H1 (cell line): ENCODE data around the gene VMP1. TPM values are rescaled to one million over a fixed set of nuclear protein-coding genes. Genes with fewer than 3 reads are reported as not detected.

Experiments
- ASH2L ChIP-seq: fragments of 200-600, 300-600 bp; sonication (generic); IDR thresholded peaks from one replicate; pipeline ENCODE4 v1.7.1; 2017; ENCODE audit warnings: low read length
- BCL11A ChIP-seq, 2 experiments: IDR thresholded peaks; one replicate each; pipeline ENCODE4 v1.6.1; 2011; ENCODE audit warnings: low read depth in 2 of 2, low read length in 2 of 2, mild to moderate bottlenecking in 2 of 2
- CBX8 ChIP-seq: fragments of 300-800, 300-1000 bp; sonication (generic); IDR thresholded peaks from 2 replicates; pipeline ENCODE4 v1.7.1; 2016; ENCODE audit warnings: low read depth, low read length, borderline replicate concordance
- GTF2F1 ChIP-seq: IDR thresholded peaks from 2 replicates; pipeline ENCODE4 v1.6.1; 2012; ENCODE audit warnings: low read depth, low read length, improper control_type of control experiment, borderline replicate concordance
- POLR2A ChIP-seq, 2 experiments: IDR thresholded peaks; 1 replicate in 1 of 2; 2 replicates in 1 of 2; pipeline ENCODE4 v1.6.1; 2011; ENCODE audit warnings: low read depth in 2 of 2, low read length in 2 of 2, mild to moderate bottlenecking in 2 of 2; ENCODE audit errors: control extremely low read depth in 1 of 2
- POLR2AphosphoS5 ChIP-seq: IDR thresholded peaks from 2 replicates; pipeline ENCODE4 v1.6.1; 2011; ENCODE audit warnings: low read depth, low read length
- RBBP5 ChIP-seq: IDR thresholded peaks from 2 replicates; pipeline ENCODE4 v1.7.1; 2012; ENCODE audit warnings: low read depth, mild to moderate bottlenecking, inconsistent platforms, low read length, moderate library complexity, borderline replicate concordance
- SIN3A ChIP-seq, 2 experiments: IDR thresholded peaks in 1 of 2; conservative IDR thresholded peaks in 1 of 2; 2 replicates each; pipeline ENCODE4 v1.6.1; 2011 to 2012; ENCODE audit warnings: low read length in 2 of 2, improper control_type of control experiment in 1 of 2, low read depth in 1 of 2, mild to moderate bottlenecking in 1 of 2
- TAF1 ChIP-seq: IDR thresholded peaks from 2 replicates; pipeline ENCODE4 v1.6.1; 2011; ENCODE audit warnings: mild to moderate bottlenecking, low read depth, low read length
- TAF7 ChIP-seq: optimal IDR thresholded peaks from 2 replicates; pipeline ENCODE3; 2011; ENCODE audit warnings: low read depth, mild to moderate bottlenecking, inconsistent platforms, low read length, moderate library complexity, borderline replicate concordance
- TBP ChIP-seq: IDR thresholded peaks from 2 replicates; pipeline ENCODE4 v1.6.1; 2011; ENCODE audit warnings: low read depth, low read length, improper control_type of control experiment
- polyA plus RNA-seq, 7 experiments: library from polyadenylated mRNA; depleted of rRNA in 3 of 7; stranded (reverse) in 5 of 7; unstranded in 2 of 7; fragments of >200 nt in 5 of 7; fragments of 200-250 nt in 2 of 7; gene quantifications; 1 replicate in 5 of 7; 2 replicates in 1 of 7; 4 replicates in 1 of 7; pipeline versions ENCODE4 v1.2.1 to v1.2.3, GENCODE V29; 2011 to 2013; ENCODE audit warnings: missing spikeins in 2 of 7, mixed read lengths in 2 of 7
- total RNA-seq: library from RNA; stranded (reverse); fragmentation: NEBNext Ultra II Directional; extraction: Animal tissue kit (Norgen Biotek cat#: 25700); gene quantifications from 2 replicates; pipeline ENCODE4 v1.2.1, GENCODE V29; 2021
- TF ChIP-seq, protein P1 (sequence below): IDR thresholded peaks from 2 replicates; pipeline ENCODE4 v1.6.1; 2012; ENCODE audit warnings: low read length, inconsistent platforms
- TF ChIP-seq, protein P2 (sequence below): IDR thresholded peaks from 2 replicates; pipeline ENCODE4 v1.6.1; 2012; ENCODE audit warnings: inconsistent platforms

The VMP1 gene
- total and polyA plus RNA-seq, 2 of the 8 experiments (the other 6 are each of a cell fraction or from before 2014, with no cell fraction given) = 45.0 to 92.7 TPM

DNA sequence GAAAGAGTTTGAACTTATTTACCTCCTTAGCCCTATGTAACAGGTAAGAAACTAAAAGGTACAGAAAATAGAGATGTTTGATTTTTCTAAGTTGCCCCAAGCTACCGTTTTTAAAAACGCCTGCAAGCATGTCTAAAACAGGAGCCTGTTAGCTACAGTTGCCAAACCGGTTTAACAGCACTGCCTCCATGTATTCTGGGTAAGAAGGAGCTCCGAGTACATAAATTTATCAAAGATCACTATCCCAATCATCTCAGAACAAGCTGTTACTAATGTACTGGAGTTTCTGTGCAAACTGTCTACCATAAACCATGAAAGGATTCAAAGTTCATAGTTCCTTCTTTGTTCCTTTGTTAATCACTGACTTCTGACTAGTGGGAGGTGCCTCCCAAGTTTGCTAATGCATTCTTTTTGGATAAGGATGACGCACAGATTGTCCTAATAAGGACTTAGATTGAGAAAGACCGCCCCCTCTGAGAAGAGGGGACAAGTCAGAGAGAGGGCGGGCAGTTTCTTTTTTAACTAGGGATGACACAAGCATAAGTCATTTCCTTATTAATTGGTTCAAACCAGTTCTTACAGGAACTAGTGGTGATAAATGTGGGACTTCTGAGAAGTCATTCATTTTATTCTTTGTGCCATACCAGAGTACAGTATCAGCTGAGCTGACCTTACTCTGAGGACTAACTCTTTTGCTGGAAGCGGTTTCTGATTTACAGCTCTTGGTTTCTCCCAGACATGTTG lies 130.0 kb downstream of the VMP1 start (continued):
- peak; percentile 99 for TF ChIP-seq TAF7
- TF ChIP-seq POLR2A (IDR thresholded peaks at IDR 0.05; ENCODE audit: control extremely low read depth in 1 of 2, low read depth in 2 of 2, low read length in 2 of 2) = peak; percentile 97 to 99
- TF ChIP-seq CBX8 = no peak
- peak; percentile 99 for TF ChIP-seq POLR2AphosphoS5
- TF ChIP-seq SIN3A (conservative IDR thresholded peaks at IDR 0.05 in 1 of 2, IDR thresholded peaks at IDR 0.05 in 1 of 2; ENCODE audit: low read depth in 1 of 2, low read length in 2 of 2) = peak in 1 of 2 experiments; percentile 72; a peak in 1 of 4 replicates
- TF ChIP-seq RBBP5 = peak; percentile 99
- TF ChIP-seq, protein P1, sequence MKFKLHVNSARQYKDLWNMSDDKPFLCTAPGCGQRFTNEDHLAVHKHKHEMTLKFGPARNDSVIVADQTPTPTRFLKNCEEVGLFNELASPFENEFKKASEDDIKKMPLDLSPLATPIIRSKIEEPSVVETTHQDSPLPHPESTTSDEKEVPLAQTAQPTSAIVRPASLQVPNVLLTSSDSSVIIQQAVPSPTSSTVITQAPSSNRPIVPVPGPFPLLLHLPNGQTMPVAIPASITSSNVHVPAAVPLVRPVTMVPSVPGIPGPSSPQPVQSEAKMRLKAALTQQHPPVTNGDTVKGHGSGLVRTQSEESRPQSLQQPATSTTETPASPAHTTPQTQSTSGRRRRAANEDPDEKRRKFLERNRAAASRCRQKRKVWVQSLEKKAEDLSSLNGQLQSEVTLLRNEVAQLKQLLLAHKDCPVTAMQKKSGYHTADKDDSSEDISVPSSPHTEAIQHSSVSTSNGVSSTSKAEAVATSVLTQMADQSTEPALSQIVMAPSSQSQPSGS = peak; percentile 95
- TF ChIP-seq TAF1 = peak; percentile 98
- TF ChIP-seq ASH2L = peak; percentile 100
- TF ChIP-seq TBP = peak; percentile 98
- TF ChIP-seq BCL11A (IDR thresholded peaks at IDR 0.05; ENCODE audit: low read depth in 2 of 2, low read length in 2 of 2) = peak in 1 of 2 experiments; percentile 12
- TF ChIP-seq GTF2F1 = peak; percentile 96
- TF ChIP-seq, protein P2, sequence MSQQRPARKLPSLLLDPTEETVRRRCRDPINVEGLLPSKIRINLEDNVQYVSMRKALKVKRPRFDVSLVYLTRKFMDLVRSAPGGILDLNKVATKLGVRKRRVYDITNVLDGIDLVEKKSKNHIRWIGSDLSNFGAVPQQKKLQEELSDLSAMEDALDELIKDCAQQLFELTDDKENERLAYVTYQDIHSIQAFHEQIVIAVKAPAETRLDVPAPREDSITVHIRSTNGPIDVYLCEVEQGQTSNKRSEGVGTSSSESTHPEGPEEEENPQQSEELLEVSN = no peak
